ENCODE results near the gene ZFAND4. TPM values are rescaled to one million over a fixed set of nuclear protein-coding genes. Genes with fewer than 3 reads are reported as not detected.
"Not testable (repeated sequence)": the region's sequence is repeated elsewhere in the genome, so short reads cannot be mapped to it uniquely, and the experiment has no call there.

Gene ZFAND4
- total RNA-seq, 8 experiments from 2014 or later = 5.1 to 14.4 (median 9.0) TPM

GRCh38 chr10:45657033-45657926 is 15.3 kb downstream of the ZFAND4 start:
- no peak overlapping the region for H3K27ac ChIP-seq
- peaks cover 6 to 8% of the 10 kb centered on the region in 2 donors for H3K4me1 ChIP-seq (replicated peaks in 1 of 2)
- WGBS, 10 experiments = 74 to 100% (median 94%) methylated on average over 2 to 6 of the region's 6 CpGs; no CpG with 5 or more reads in 1 of the 10 experiments
- no peak for ATAC-seq (replicated peaks in 6 of 8)
- in situ Hi-C loops (cut with MboI; ENCODE audit: low pct_unique_long_range_greater_than_20kb in 2 of 9, low sequenced_read_pairs in 9 of 9, unreplicated experiment in 9 of 9) = loop anchor here in 3 of 9 experiments (25.0 kb wide), 2 partner anchors 195 to 395 kb away; no protein-coding TSS in a partner anchor
- H3K4me3 ChIP-seq = no peak overlapping the region

GRCh38 chr10:45655219-45655618 is 17.4 kb downstream of the ZFAND4 start:
- H3K4me1 ChIP-seq (replicated peaks in 1 of 2) = peaks cover 6 to 8% of the 10 kb centered on the region in 2 donors
- H3K4me3 ChIP-seq = no peak overlapping the region
- H3K27ac ChIP-seq = no peak overlapping the region
- in situ Hi-C loops (cut with MboI; ENCODE audit: low pct_unique_long_range_greater_than_20kb in 2 of 9, low sequenced_read_pairs in 9 of 9, unreplicated experiment in 9 of 9) = loop anchor here in 3 of 9 experiments (25.0 kb wide), 2 partner anchors 193 to 393 kb away; no protein-coding TSS in a partner anchor
- ATAC-seq (replicated peaks in 6 of 8) = no peak

GRCh38 chr10:45654753-45655141 is 17.8 kb downstream of the ZFAND4 start:
- ATAC-seq (replicated peaks in 6 of 8); H3K4me3 ChIP-seq; H3K27ac ChIP-seq; H3K4me1 ChIP-seq (replicated peaks in 1 of 2): not testable (repeated sequence)
- WGBS, 10 experiments = 84 to 100% (median 94%) methylated on average over 1 to 2 of the region's 2 CpGs
- in situ Hi-C loops (cut with MboI; ENCODE audit: low pct_unique_long_range_greater_than_20kb in 2 of 9, low sequenced_read_pairs in 9 of 9, unreplicated experiment in 9 of 9) = loop anchor here in 3 of 9 experiments (25.0 kb wide), 2 partner anchors 192 to 392 kb away; no protein-coding TSS in a partner anchor

GRCh38 chr10:45653454-45653853 is 19.1 kb downstream of the ZFAND4 start:
- Histone ChIP-seq H3K27ac (no peak overlapping the region), H3K4me1 (replicated peaks in 1 of 2) (peaks cover 6 to 8% of the 10 kb centered on the region in 2 donors), H3K4me3 (no peak overlapping the region)
- WGBS, 10 experiments = 17 to 88% (median 64%) methylated on average over 1 to 2 of the region's 2 CpGs; no CpG with 5 or more reads in 1 of the 10 experiments
- in situ Hi-C loops (cut with MboI; ENCODE audit: low pct_unique_long_range_greater_than_20kb in 2 of 9, low sequenced_read_pairs in 9 of 9, unreplicated experiment in 9 of 9) = loop anchor here in 3 of 9 experiments (25.0 kb wide), 2 partner anchors 191 to 391 kb away; no protein-coding TSS in a partner anchor
- no peak for ATAC-seq (replicated peaks in 6 of 8)

- peaks cover 6 to 8% of the 10 kb centered on the region in 2 donors for H3K4me1 ChIP-seq (replicated peaks in 1 of 2)
- no peak overlapping the region for H3K4me3 ChIP-seq
- in situ Hi-C loops (cut with MboI; ENCODE audit: low pct_unique_long_range_greater_than_20kb in 2 of 9, low sequenced_read_pairs in 9 of 9, unreplicated experiment in 9 of 9) = loop anchor here in 3 of 9 experiments (25.0 kb wide), 2 partner anchors 190 to 390 kb away; no protein-coding TSS in a partner anchor
- no peak overlapping the region for H3K27ac ChIP-seq
- WGBS, 10 experiments = 8 to 95% (median 61%) methylated on average over 1 of the region's 1 CpG; no CpG with 5 or more reads in 3 of the 10 experiments
- peak in 2 of 8 experiments; percentile 31 to 72 for ATAC-seq (replicated peaks in 6 of 8)
These were observed 20.1 kb downstream of the ZFAND4 start for GRCh38 chr10:45652511-45652910.

- ATAC-seq (replicated peaks in 6 of 8) = no peak
- in situ Hi-C loops (cut with MboI; ENCODE audit: low pct_unique_long_range_greater_than_20kb in 2 of 9, low sequenced_read_pairs in 9 of 9, unreplicated experiment in 9 of 9) = no loop called here
- H3K4me3 ChIP-seq = no peak overlapping the region
- WGBS, 10 experiments = 68 to 100% (median 95%) methylated on average over 1 to 2 of the region's 2 CpGs; no CpG with 5 or more reads in 1 of the 10 experiments
- peaks cover 6 to 8% of the 10 kb centered on the region in 2 donors for H3K4me1 ChIP-seq (replicated peaks in 1 of 2)
- H3K27ac ChIP-seq = no peak overlapping the region
These were observed 23.3 kb downstream of the ZFAND4 start for GRCh38 chr10:45649296-45649695.

- Histone ChIP-seq H3K4me3 (no peak overlapping the region), H3K27ac (no peak overlapping the region), H3K4me1 (replicated peaks in 1 of 2) (no peaks in the 10 kb centered on the region)
- 77 to 100% (median 100%) methylated on average over 1 to 2 of the region's 2 CpGs; no CpG with 5 or more reads in 5 of the 10 experiments for WGBS, 10 experiments
- in situ Hi-C loops (cut with MboI; ENCODE audit: low pct_unique_long_range_greater_than_20kb in 2 of 9, low sequenced_read_pairs in 9 of 9, unreplicated experiment in 9 of 9) = no loop called here
- ATAC-seq (replicated peaks in 6 of 8) = no peak
These were observed 25.5 kb downstream of the ZFAND4 start for GRCh38 chr10:45647118-45647517.

- 69 to 100% (median 88%) methylated on average over 1 to 4 of the region's 4 CpGs for WGBS, 10 experiments
- Histone ChIP-seq H3K27ac (no peak overlapping the region), H3K4me1 (replicated peaks in 1 of 2) (no peaks in the 10 kb centered on the region), H3K4me3 (no peak overlapping the region)
- ATAC-seq (replicated peaks in 6 of 8) = no peak
- in situ Hi-C loops (cut with MboI; ENCODE audit: low pct_unique_long_range_greater_than_20kb in 2 of 9, low sequenced_read_pairs in 9 of 9, unreplicated experiment in 9 of 9) = no loop called here
These were observed 26.1 kb downstream of the ZFAND4 start for GRCh38 chr10:45646384-45647050.

- Histone ChIP-seq H3K4me3 (no peak overlapping the region), H3K4me1 (replicated peaks in 1 of 2) (no peaks in the 10 kb centered on the region), H3K27ac (no peak overlapping the region)
- 88 to 100% (median 100%) methylated on average over 1 of the region's 1 CpG; no CpG with 5 or more reads in 3 of the 10 experiments for whole genome bisulfite sequencing, 10 experiments
- in situ Hi-C loops (cut with MboI; ENCODE audit: low pct_unique_long_range_greater_than_20kb in 2 of 9, low sequenced_read_pairs in 9 of 9, unreplicated experiment in 9 of 9) = no loop called here
- ATAC-seq (replicated peaks in 6 of 8) = no peak
These were observed 28.0 kb downstream of the ZFAND4 start for GRCh38 chr10:45644527-45644926.

GRCh38 chr10:45640941-45641340 is 31.6 kb downstream of the ZFAND4 start:
- in situ Hi-C loops (cut with MboI; ENCODE audit: low pct_unique_long_range_greater_than_20kb in 2 of 9, low sequenced_read_pairs in 9 of 9, unreplicated experiment in 9 of 9) = no loop called here
- no peak for ATAC-seq (replicated peaks in 6 of 8)

GRCh38 chr10:45640049-45640448 is 32.5 kb downstream of the ZFAND4 start:
- no peaks in the 10 kb centered on the region for H3K4me1 ChIP-seq (replicated peaks in 1 of 2)
- in situ Hi-C loops (cut with MboI; ENCODE audit: low pct_unique_long_range_greater_than_20kb in 2 of 9, low sequenced_read_pairs in 9 of 9, unreplicated experiment in 9 of 9) = no loop called here
- H3K27ac ChIP-seq = no peak overlapping the region
- H3K4me3 ChIP-seq = no peak overlapping the region
- WGBS, 10 experiments = 57 to 100% (median 89%) methylated on average over 1 of the region's 1 CpG; no CpG with 5 or more reads in 6 of the 10 experiments
- ATAC-seq (replicated peaks in 6 of 8) = no peak

More at GRCh38 chr10:45640941-45641340, 31.6 kb downstream of the ZFAND4 start:
- Histone ChIP-seq H3K27ac (no peak overlapping the region), H3K4me3 (no peak overlapping the region), H3K4me1 (replicated peaks in 1 of 2) (no peaks in the 10 kb centered on the region)
- 81 to 100% (median 97%) methylated on average over 1 to 4 of the region's 4 CpGs for WGBS, 10 experiments

GRCh38 chr10:45627412-45628048 is 45.0 kb downstream of the ZFAND4 start:
- 75 to 100% (median 92%) methylated on average over 1 to 5 of the region's 5 CpGs; no CpG with 5 or more reads in 1 of the 10 experiments for WGBS, 10 experiments
- H3K4me1 ChIP-seq (replicated peaks in 1 of 2) = no peaks in the 10 kb centered on the region
- in situ Hi-C loops (cut with MboI; ENCODE audit: low pct_unique_long_range_greater_than_20kb in 2 of 9, low sequenced_read_pairs in 9 of 9, unreplicated experiment in 9 of 9) = no loop called here
- H3K4me3 ChIP-seq = no peak overlapping the region
- no peak for ATAC-seq (replicated peaks in 6 of 8)
- H3K27ac ChIP-seq = no peak overlapping the region

All from motor neuron (in vitro differentiated cells).